HEK293 (cell line): Measurements from ENCODE around the gene ASB4.
A peak's percentile ranks its signal among the peaks of the same experiment; 100 is the strongest.
"Not testable (repeated sequence)": the region's sequence is repeated elsewhere in the genome, so short reads cannot be mapped to it uniquely, and the experiment has no call there.

Experiments used
- CTCF ChIA-PET: fragments of 350-600 bp; formaldehyde crosslinking; extraction: SDS; loops from one replicate; lab custom pipeline; 2021; ENCODE audit warnings: antibody characterized with exemption; lab: Yijun Ruan, JAX
- POLR2A ChIA-PET: fragments of 300-600 bp; formaldehyde crosslinking; extraction: SDS; loops from one replicate; lab custom pipeline; 2020; ENCODE audit warnings: antibody characterized with exemption, inconsistent platforms; lab: Yijun Ruan, JAX
- H3K27ac ChIP-seq: fragments of 200-500 bp; sonication (Bioruptor generic); 2 replicates; pipeline ENCODE4 v1.5.1; 2014; ENCODE audit warnings: low read depth, low read length, control low read depth, inconsistent platforms; ENCODE audit errors: extremely low read depth
- H3K36me3 ChIP-seq, 2 experiments: fragments of 200-500 bp in 1 of 2; sonication (Bioruptor generic) in 1 of 2; 1 replicate in 1 of 2; 2 replicates in 1 of 2; pipeline ENCODE4 v1.5.1; 2014 to 2017; ENCODE audit warnings: inconsistent platforms in 2 of 2, low read length in 2 of 2; ENCODE audit not compliant: control insufficient read depth in 2 of 2, insufficient read depth in 1 of 2
- H3K4me1 ChIP-seq: fragments of 200-500 bp; sonication (Bioruptor generic); 2 replicates; pipeline ENCODE4 v1.5.1; 2014; ENCODE audit warnings: mild to moderate bottlenecking, low read length, inconsistent platforms; ENCODE audit not compliant: control insufficient read depth, insufficient read depth
- H3K4me3 ChIP-seq: 2 replicates; pipeline ENCODE4 v1.5.1; 2011; ENCODE audit warnings: low read depth, mild to moderate bottlenecking, control low read depth, low read length, moderate library complexity
- H3K9me3 ChIP-seq: fragments of 200-500 bp; sonication (Bioruptor generic); 2 replicates; pipeline ENCODE4 v1.5.1; 2014; ENCODE audit warnings: low read depth, low read length, inconsistent platforms; ENCODE audit not compliant: control insufficient read depth, insufficient read depth
- REST ChIP-seq: fragments of 450-650 bp; formaldehyde crosslinking; IDR thresholded peaks from 2 replicates; pipeline ENCODE4 v1.5.1; 2016; ENCODE audit warnings: missing biosample characterization, missing genetic modification characterization
- ZBTB48 ChIP-seq: fragments of 450-650 bp; formaldehyde crosslinking; IDR thresholded peaks from 2 replicates; pipeline ENCODE4 v1.5.1; 2016; ENCODE audit warnings: missing biosample characterization, missing genetic modification characterization
- ZNF10 ChIP-seq: fragments of 450-650 bp; formaldehyde crosslinking; IDR thresholded peaks from 2 replicates; pipeline ENCODE4 v1.5.1; 2017; ENCODE audit warnings: missing biosample characterization, missing genetic modification characterization
- ZNF23 ChIP-seq: fragments of 450-650 bp; formaldehyde crosslinking; IDR thresholded peaks from 2 replicates; pipeline ENCODE4 v1.5.1; 2016; ENCODE audit warnings: missing biosample characterization, missing genetic modification characterization, borderline replicate concordance
- ZNF37A ChIP-seq: fragments of 450-650 bp; IDR thresholded peaks from 2 replicates; pipeline ENCODE4 v1.5.1; 2018; ENCODE audit warnings: missing biosample characterization, missing genetic modification characterization
- ZNF585B ChIP-seq: fragments of 450-650 bp; formaldehyde crosslinking; IDR thresholded peaks from 2 replicates; pipeline ENCODE4 v1.5.1; 2016; ENCODE audit warnings: missing biosample characterization, missing genetic modification characterization
- ZNF621 ChIP-seq: fragments of 450-650 bp; formaldehyde crosslinking; IDR thresholded peaks from 2 replicates; pipeline ENCODE4 v1.5.1; 2017; ENCODE audit warnings: missing biosample characterization, missing genetic modification characterization
- TF ChIP-seq, protein P1 (sequence below): fragments of 450-650 bp; formaldehyde crosslinking; IDR thresholded peaks from 2 replicates; pipeline ENCODE4 v1.5.1; 2016; ENCODE audit warnings: missing biosample characterization, missing genetic modification characterization, low read depth

Gene ASB4

DNA sequence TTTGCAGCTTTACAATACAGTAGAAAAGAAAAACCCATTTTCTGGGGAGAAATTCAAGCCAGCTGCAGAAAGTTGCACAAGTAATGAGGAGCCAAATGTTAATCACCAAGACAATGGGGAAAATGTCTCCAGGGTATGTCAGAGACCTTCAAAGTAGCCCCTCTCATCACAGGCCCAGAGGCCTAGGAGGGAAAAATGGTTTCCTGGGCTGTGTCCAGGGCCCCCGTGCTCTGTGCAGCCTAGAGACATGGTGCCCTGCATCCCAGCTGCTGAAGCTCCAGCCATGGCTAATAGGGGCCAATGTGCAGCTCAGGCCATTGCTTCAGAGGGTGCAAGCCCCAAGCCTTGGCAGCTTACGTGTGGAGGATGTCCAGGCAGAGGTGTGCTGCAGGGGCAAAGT lies 25.1 kb upstream of the ASB4 start:
- POLR2A ChIA-PET, H3K9me3 ChIP-seq, CTCF ChIA-PET, H3K4me3 ChIP-seq, H3K4me1 ChIP-seq: not testable (repeated sequence)
- TF ChIP-seq ZNF585B (tag by site-specific recombination): peak; percentile 94
- TF ChIP-seq, all 188 proteins: peak for 1; not testable (repeated sequence) for 187
- H3K36me3 ChIP-seq, H3K27ac ChIP-seq: not testable (repeated sequence)

DNA sequence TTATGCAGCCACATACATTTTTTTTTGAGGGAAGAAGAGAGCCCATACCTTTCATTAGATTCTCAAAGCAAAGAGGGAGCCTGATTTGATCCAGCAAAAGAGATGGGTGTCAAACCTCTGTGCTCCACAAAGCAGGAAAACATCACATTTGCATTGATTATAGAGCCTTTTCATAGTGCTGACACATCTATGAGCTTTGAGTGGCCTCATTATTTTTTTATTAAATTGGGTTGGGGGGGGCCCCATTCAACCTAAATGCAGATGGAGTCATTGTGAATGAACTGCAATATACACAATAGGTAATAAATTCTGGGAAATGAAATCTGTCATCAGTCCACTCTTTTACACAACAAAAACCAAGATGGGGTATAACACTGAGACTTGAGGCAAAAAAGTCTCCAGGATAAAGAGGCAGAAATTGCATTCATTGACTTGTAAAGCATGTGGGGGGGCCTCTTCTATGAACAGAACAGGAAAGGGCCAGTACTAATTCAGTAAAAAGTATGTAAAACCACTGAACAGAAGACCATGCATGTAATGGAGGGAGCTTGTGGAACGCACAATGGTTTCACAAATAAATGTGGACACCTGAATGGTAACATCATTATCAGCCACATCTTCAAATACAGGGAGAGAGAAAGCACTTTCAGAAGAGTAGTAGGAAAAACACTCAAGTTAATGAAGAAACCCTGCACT lies 17.7 kb upstream of the ASB4 start:
- Histone ChIP-seq H3K36me3 (no peaks in the 10 kb centered on the region), H3K27ac (no peak overlapping the region), H3K4me3 (no peak overlapping the region), H3K4me1 (no peaks in the 10 kb centered on the region), H3K9me3 (no peaks in the 10 kb centered on the region)
- TF ChIP-seq ZNF37A (tag by site-specific recombination): no peak
- ChIA-PET POLR2A (no interaction called here), CTCF (interaction anchor here (2.6 kb wide), 1 partner anchor 9 kb away, joined by 19 read pairs; no protein-coding TSS in a partner anchor)

GRCh38 chr7:95469187-95469586 lies 16.6 kb upstream of the ASB4 start:
- no peak overlapping the region for H3K4me3 ChIP-seq

GRCh38 chr7:95469848-95470247 lies 15.9 kb upstream of the ASB4 start:
- no peak overlapping the region for H3K27ac ChIP-seq
- POLR2A ChIA-PET: no interaction called here

More at GRCh38 chr7:95469187-95469586, 16.6 kb upstream of the ASB4 start:
- H3K9me3 ChIP-seq: no peaks in the 10 kb centered on the region
- TF ChIP-seq, protein P1, sequence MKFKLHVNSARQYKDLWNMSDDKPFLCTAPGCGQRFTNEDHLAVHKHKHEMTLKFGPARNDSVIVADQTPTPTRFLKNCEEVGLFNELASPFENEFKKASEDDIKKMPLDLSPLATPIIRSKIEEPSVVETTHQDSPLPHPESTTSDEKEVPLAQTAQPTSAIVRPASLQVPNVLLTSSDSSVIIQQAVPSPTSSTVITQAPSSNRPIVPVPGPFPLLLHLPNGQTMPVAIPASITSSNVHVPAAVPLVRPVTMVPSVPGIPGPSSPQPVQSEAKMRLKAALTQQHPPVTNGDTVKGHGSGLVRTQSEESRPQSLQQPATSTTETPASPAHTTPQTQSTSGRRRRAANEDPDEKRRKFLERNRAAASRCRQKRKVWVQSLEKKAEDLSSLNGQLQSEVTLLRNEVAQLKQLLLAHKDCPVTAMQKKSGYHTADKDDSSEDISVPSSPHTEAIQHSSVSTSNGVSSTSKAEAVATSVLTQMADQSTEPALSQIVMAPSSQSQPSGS: peak; percentile 37; the same call in 1 of the 2 replicates
- TF ChIP-seq ZNF585B (tag by site-specific recombination) (no peak), ZNF10 (tag by site-specific recombination) (no peak), ZBTB48 (tag by site-specific recombination) (no peak), ZNF621 (tag by site-specific recombination) (no peak), ZNF23 (tag by site-specific recombination) (no peak)
- TF ChIP-seq, all 188 proteins: peak for 1
- no peaks in the 10 kb centered on the region for H3K36me3 ChIP-seq
- H3K4me1 ChIP-seq: no peaks in the 10 kb centered on the region
- POLR2A ChIA-PET: no interaction called here
- CTCF ChIA-PET: interaction anchor here (0.5 kb wide), 1 partner anchor 7 kb away, joined by 3 read pairs; no protein-coding TSS in a partner anchor
- H3K27ac ChIP-seq: no peak overlapping the region

More at GRCh38 chr7:95469848-95470247, 15.9 kb upstream of the ASB4 start:
- Histone ChIP-seq H3K4me1 (no peaks in the 10 kb centered on the region), H3K9me3 (no peaks in the 10 kb centered on the region), H3K4me3 (no peak overlapping the region), H3K36me3 (no peaks in the 10 kb centered on the region)
- TF ChIP-seq REST (tag by site-specific recombination) (no peak), ZNF37A (tag by site-specific recombination) (no peak)
- CTCF ChIA-PET: interaction anchor here (0.7 to 0.8 kb wide), 2 partner anchors 128 to 1017 kb away, joined by 3 read pairs; no protein-coding TSS in a partner anchor
